Tibial nerve (tissue), 3 donors: Measurements from ENCODE around the gene DOC2A.

Experiments used
- POLR2A ChIP-seq, 2 donors: fragments of 450-650 bp; IDR thresholded peaks; one replicate each; pipeline ENCODE4 v1.6.1; 2017; ENCODE audit warnings: antibody characterized with exemption in 2 of 2, mild to moderate bottlenecking in 2 of 2, moderate library complexity in 2 of 2
- TF ChIP-seq, protein P1 (sequence below), 5 experiments: fragments of 200-600 bp in 3 of 5; fragments of 450-650 bp in 2 of 5; sonication (generic) in 3 of 5; IDR thresholded peaks; one replicate each; pipeline ENCODE4 v1.5.1; 2016 to 2019; ENCODE audit warnings: antibody characterized with exemption in 5 of 5, mild to moderate bottlenecking in 3 of 5, moderate library complexity in 2 of 5

DNA sequence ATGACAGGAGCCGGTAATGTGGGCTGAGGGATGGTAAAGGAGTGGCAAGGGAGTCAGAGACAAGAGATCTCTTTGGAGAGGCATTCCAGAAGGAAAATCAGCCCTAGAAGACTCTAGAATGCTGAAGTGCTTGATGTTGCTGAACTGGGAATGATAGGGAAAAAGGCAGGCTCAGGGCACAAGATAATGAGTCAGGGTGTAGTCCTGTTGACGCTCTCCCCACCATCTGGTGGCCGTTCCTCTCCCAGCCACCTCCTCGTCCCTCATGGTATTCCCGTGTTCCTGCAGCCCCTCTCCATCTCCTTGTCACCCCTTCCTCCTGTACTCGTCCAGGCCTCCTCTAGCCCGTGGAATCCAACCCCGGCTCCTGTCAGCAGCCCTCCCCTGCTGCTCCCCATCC lies 43.6 kb upstream of the DOC2A start:
- no peak for TF ChIP-seq POLR2A (IDR thresholded peaks at IDR 0.05)
- TF ChIP-seq, protein P1, sequence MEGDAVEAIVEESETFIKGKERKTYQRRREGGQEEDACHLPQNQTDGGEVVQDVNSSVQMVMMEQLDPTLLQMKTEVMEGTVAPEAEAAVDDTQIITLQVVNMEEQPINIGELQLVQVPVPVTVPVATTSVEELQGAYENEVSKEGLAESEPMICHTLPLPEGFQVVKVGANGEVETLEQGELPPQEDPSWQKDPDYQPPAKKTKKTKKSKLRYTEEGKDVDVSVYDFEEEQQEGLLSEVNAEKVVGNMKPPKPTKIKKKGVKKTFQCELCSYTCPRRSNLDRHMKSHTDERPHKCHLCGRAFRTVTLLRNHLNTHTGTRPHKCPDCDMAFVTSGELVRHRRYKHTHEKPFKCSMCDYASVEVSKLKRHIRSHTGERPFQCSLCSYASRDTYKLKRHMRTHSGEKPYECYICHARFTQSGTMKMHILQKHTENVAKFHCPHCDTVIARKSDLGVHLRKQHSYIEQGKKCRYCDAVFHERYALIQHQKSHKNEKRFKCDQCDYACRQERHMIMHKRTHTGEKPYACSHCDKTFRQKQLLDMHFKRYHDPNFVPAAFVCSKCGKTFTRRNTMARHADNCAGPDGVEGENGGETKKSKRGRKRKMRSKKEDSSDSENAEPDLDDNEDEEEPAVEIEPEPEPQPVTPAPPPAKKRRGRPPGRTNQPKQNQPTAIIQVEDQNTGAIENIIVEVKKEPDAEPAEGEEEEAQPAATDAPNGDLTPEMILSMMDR (IDR thresholded peaks at IDR 0.05): no peak
